ENCODE data around the gene HBQ1.

GRCh38 chr16:146646-147045 lies 33.6 kb upstream of the HBQ1 start:
- TF ChIP-seq, protein P1, sequence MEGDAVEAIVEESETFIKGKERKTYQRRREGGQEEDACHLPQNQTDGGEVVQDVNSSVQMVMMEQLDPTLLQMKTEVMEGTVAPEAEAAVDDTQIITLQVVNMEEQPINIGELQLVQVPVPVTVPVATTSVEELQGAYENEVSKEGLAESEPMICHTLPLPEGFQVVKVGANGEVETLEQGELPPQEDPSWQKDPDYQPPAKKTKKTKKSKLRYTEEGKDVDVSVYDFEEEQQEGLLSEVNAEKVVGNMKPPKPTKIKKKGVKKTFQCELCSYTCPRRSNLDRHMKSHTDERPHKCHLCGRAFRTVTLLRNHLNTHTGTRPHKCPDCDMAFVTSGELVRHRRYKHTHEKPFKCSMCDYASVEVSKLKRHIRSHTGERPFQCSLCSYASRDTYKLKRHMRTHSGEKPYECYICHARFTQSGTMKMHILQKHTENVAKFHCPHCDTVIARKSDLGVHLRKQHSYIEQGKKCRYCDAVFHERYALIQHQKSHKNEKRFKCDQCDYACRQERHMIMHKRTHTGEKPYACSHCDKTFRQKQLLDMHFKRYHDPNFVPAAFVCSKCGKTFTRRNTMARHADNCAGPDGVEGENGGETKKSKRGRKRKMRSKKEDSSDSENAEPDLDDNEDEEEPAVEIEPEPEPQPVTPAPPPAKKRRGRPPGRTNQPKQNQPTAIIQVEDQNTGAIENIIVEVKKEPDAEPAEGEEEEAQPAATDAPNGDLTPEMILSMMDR (IDR thresholded peaks at IDR 0.05): no peak
- TF ChIP-seq POLR2A (IDR thresholded peaks at IDR 0.05) (no peak), EP300 (IDR thresholded peaks at IDR 0.05) (no peak)

All from sigmoid colon (tissue), 4 donors.